Activated CD4-positive, alpha-beta T cell treated with anti-CD3 and anti-CD28 coated beads, Interleukin-2, amount 50 U/mL, for 4 hours (primary cell): Measurements from ENCODE around the gene TMEM123.

Source experiments
- DNase-seq, 2 experiments: peaks; one replicate each; pipeline ENCODE4 v3.0.0-alpha.2; 2020

The TMEM123 gene

GRCh38 chr11:102422817-102423712 lies 29.5 kb downstream of the TMEM123 start:
- DNase-seq = no peak

GRCh38 chr11:102421261-102421660 lies 31.3 kb downstream of the TMEM123 start:
- DNase-seq = no peak

GRCh38 chr11:102420547-102420946 lies 32.0 kb downstream of the TMEM123 start:
- DNase-seq = no peak

GRCh38 chr11:102419181-102419580 lies 33.4 kb downstream of the TMEM123 start:
- DNase-seq = no peak

GRCh38 chr11:102416976-102417375 lies 35.6 kb downstream of the TMEM123 start:
- DNase-seq = no peak

- no peak for DNase-seq
Observed at GRCh38 chr11:102415304-102415916, 37.2 kb downstream of the TMEM123 start.

- no peak for DNase-seq
Observed at GRCh38 chr11:102414559-102414958, 38.0 kb downstream of the TMEM123 start.

- DNase-seq = no peak
Observed at GRCh38 chr11:102413497-102413896, 39.1 kb downstream of the TMEM123 start.

- DNase-seq = no peak
Observed at GRCh38 chr11:102411142-102411541, 41.4 kb downstream of the TMEM123 start.

GRCh38 chr11:102410382-102410784 lies 42.2 kb downstream of the TMEM123 start:
- no peak for DNase-seq

GRCh38 chr11:102408339-102408738 lies 44.2 kb downstream of the TMEM123 start:
- no peak for DNase-seq

GRCh38 chr11:102407901-102408300 lies 44.7 kb downstream of the TMEM123 start:
- no peak for DNase-seq

GRCh38 chr11:102406099-102406498 lies 46.5 kb downstream of the TMEM123 start:
- DNase-seq = no peak

GRCh38 chr11:102405501-102405900 lies 47.1 kb downstream of the TMEM123 start:
- no peak for DNase-seq

- DNase-seq = no peak
Observed at GRCh38 chr11:102402548-102402947, 50.0 kb downstream of the TMEM123 start.

- no peak for DNase-seq
Observed at GRCh38 chr11:102401905-102402304, 50.7 kb downstream of the TMEM123 start.

- no peak for DNase-seq
Observed at GRCh38 chr11:102400603-102401002, 52.0 kb downstream of the TMEM123 start.

- DNase-seq = no peak
Observed at GRCh38 chr11:102399189-102399588, 53.4 kb downstream of the TMEM123 start.

GRCh38 chr11:102398297-102398696 lies 54.3 kb downstream of the TMEM123 start:
- DNase-seq = no peak

GRCh38 chr11:102396708-102397563 lies 55.6 kb downstream of the TMEM123 start:
- DNase-seq = no peak

- no peak for DNase-seq
Observed at GRCh38 chr11:102395720-102396393, 56.7 kb downstream of the TMEM123 start.

- DNase-seq = no peak
Observed at GRCh38 chr11:102393272-102393730, 59.3 kb downstream of the TMEM123 start.
